ENCODE data around the gene CERS3. TPM values are rescaled to one million over a fixed set of nuclear protein-coding genes. Genes with fewer than 3 reads are reported as not detected.

CERS3 gene
- total RNA-seq = 0.71 and 0.76 TPM in 2 replicates

- intact Hi-C loops (cut with micrococcal nuclease) = no loop called here
Measured at GRCh38 chr15:100528833-100529428, at the start of gene CERS3. Gene CERS3 (minus strand): TSS chr15:100528950. CDS start chr15:100501849, 27,101 bp downstream.

GRCh38 chr15:100573526-100573925 is 44.8 kb upstream of the CERS3 start:
- intact Hi-C loops (cut with micrococcal nuclease) = loop anchor here (5.0 kb wide), 1 partner anchor 51 kb away; no protein-coding TSS in a partner anchor

GRCh38 chr15:100572362-100572983 is 43.7 kb upstream of the CERS3 start:
- intact Hi-C loops (cut with micrococcal nuclease) = loop anchor here (1.0 to 5.0 kb wide), 6 partner anchors 24 to 644 kb away; partner anchors contain the start of genes ASB7 and LINS1

GRCh38 chr15:100571592-100572167 is 42.9 kb upstream of the CERS3 start:
- intact Hi-C loops (cut with micrococcal nuclease) = loop anchor here (1.0 to 5.0 kb wide), 6 partner anchors 25 to 643 kb away; partner anchors contain the start of genes ASB7 and LINS1

GRCh38 chr15:100570735-100571313 is 42.1 kb upstream of the CERS3 start:
- intact Hi-C loops (cut with micrococcal nuclease) = loop anchor here (5.0 kb wide), 1 partner anchor 49 kb away; no protein-coding TSS in a partner anchor

- intact Hi-C loops (cut with micrococcal nuclease) = loop anchor here (5.0 kb wide), 1 partner anchor 48 kb away; no protein-coding TSS in a partner anchor
Measured at GRCh38 chr15:100570275-100570674, 41.5 kb upstream of the CERS3 start.

- intact Hi-C loops (cut with micrococcal nuclease) = no loop called here
Measured at GRCh38 chr15:100569391-100569790, 40.6 kb upstream of the CERS3 start.

GRCh38 chr15:100566850-100567628 is 38.3 kb upstream of the CERS3 start:
- intact Hi-C loops (cut with micrococcal nuclease) = no loop called here

- intact Hi-C loops (cut with micrococcal nuclease) = no loop called here
Measured at GRCh38 chr15:100565591-100565990, 36.8 kb upstream of the CERS3 start.

- intact Hi-C loops (cut with micrococcal nuclease) = no loop called here
Measured at GRCh38 chr15:100560323-100560722, 31.6 kb upstream of the CERS3 start.

GRCh38 chr15:100559330-100559729 is 30.6 kb upstream of the CERS3 start:
- intact Hi-C loops (cut with micrococcal nuclease) = no loop called here

GRCh38 chr15:100558771-100559254 is 30.1 kb upstream of the CERS3 start:
- intact Hi-C loops (cut with micrococcal nuclease) = no loop called here

GRCh38 chr15:100553468-100553867 is 24.7 kb upstream of the CERS3 start:
- intact Hi-C loops (cut with micrococcal nuclease) = no loop called here

GRCh38 chr15:100547961-100548360 is 19.2 kb upstream of the CERS3 start:
- intact Hi-C loops (cut with micrococcal nuclease) = no loop called here

GRCh38 chr15:100544946-100545345 is 16.2 kb upstream of the CERS3 start:
- intact Hi-C loops (cut with micrococcal nuclease) = no loop called here

- intact Hi-C loops (cut with micrococcal nuclease) = no loop called here
Measured at GRCh38 chr15:100544338-100544841, 15.6 kb upstream of the CERS3 start.

GRCh38 chr15:100542290-100542689 is 13.5 kb upstream of the CERS3 start:
- intact Hi-C loops (cut with micrococcal nuclease) = no loop called here

GRCh38 chr15:100537331-100537730 is 8.6 kb upstream of the CERS3 start:
- intact Hi-C loops (cut with micrococcal nuclease) = no loop called here

GRCh38 chr15:100536733-100537132 is 8.0 kb upstream of the CERS3 start:
- intact Hi-C loops (cut with micrococcal nuclease) = no loop called here

GRCh38 chr15:100533886-100534285 is 5.1 kb upstream of the CERS3 start:
- intact Hi-C loops (cut with micrococcal nuclease) = no loop called here

GRCh38 chr15:100531823-100532327 is 3.1 kb upstream of the CERS3 start:
- intact Hi-C loops (cut with micrococcal nuclease) = no loop called here
